NCI-H146 treated with DMSO at 0.1 percent for 48 hours (cell line): Measurements from ENCODE around the gene AK1.
"Not testable (repeated sequence)": the region's sequence is repeated elsewhere in the genome, so short reads cannot be mapped to it uniquely, and the experiment has no call there.

ENCODE experiments used
- DNase-seq: peaks from one replicate; lab custom pipeline; 2025; ENCODE audit not compliant: unreplicated experiment; lab: John Stamatoyannopoulos, UW

Gene AK1

GRCh38 chr9:127884976-127885490 is 7.6 kb upstream of the AK1 start:
- DNase-seq: no peak

- DNase-seq: no peak
Observed at GRCh38 chr9:127884427-127884911, 7.0 kb upstream of the AK1 start.

- no peak for DNase-seq
Observed at GRCh38 chr9:127883959-127884358, 6.5 kb upstream of the AK1 start.

GRCh38 chr9:127881715-127882114 is 4.2 kb upstream of the AK1 start:
- not testable (repeated sequence) for DNase-seq

- DNase-seq: no peak
Observed at GRCh38 chr9:127880143-127880542, 2.7 kb upstream of the AK1 start.

GRCh38 chr9:127878652-127879390 is 1.3 kb upstream of the AK1 start:
- DNase-seq: no peak

GRCh38 chr9:127878001-127878651 is 651 bp upstream of the AK1 start:
- DNase-seq: no peak

GRCh38 chr9:127876764-127877562 is 512 bp downstream of the AK1 start:
- DNase-seq: no peak

GRCh38 chr9:127876026-127876763 is 1.3 kb downstream of the AK1 start:
- DNase-seq: no peak

- no peak for DNase-seq
Observed at GRCh38 chr9:127875306-127875966, 2.0 kb downstream of the AK1 start.

- DNase-seq: no peak
Observed at GRCh38 chr9:127874301-127875221, 2.9 kb downstream of the AK1 start.

- DNase-seq: no peak
Observed at GRCh38 chr9:127873886-127874285, 3.6 kb downstream of the AK1 start.

GRCh38 chr9:127873223-127873691 is 4.2 kb downstream of the AK1 start:
- no peak for DNase-seq

- DNase-seq: no peak
Observed at GRCh38 chr9:127872369-127873222, 4.9 kb downstream of the AK1 start.

- DNase-seq: no peak
Observed at GRCh38 chr9:127871531-127871930, 5.9 kb downstream of the AK1 start.

GRCh38 chr9:127870887-127871286 is 6.6 kb downstream of the AK1 start:
- DNase-seq: no peak

GRCh38 chr9:127870153-127870491 is 7.4 kb downstream of the AK1 start:
- DNase-seq: not testable (repeated sequence)
